Body of pancreas (tissue), 4 donors: ENCODE data around the gene LATS2.

ENCODE experiments used
- CTCF ChIP-seq, 7 experiments: fragments of 450-650 bp in 4 of 7; fragments of 200-600 bp in 3 of 7; sonication (generic) in 3 of 7; IDR thresholded peaks; one replicate each; pipeline ENCODE4 v1.5.1; 2016 to 2019; ENCODE audit warnings: antibody characterized with exemption in 7 of 7
- POLR2A ChIP-seq, 3 donors: fragments of 450-650 bp; IDR thresholded peaks; one replicate each; pipeline ENCODE4 v1.6.1; 2016; ENCODE audit warnings: antibody characterized with exemption in 3 of 3, mild to moderate bottlenecking in 2 of 3

GRCh38 chr13:21071924-21072323 is 10.5 kb upstream of the LATS2 start:
- TF ChIP-seq POLR2A (IDR thresholded peaks at IDR 0.05) (no peak), CTCF (IDR thresholded peaks at IDR 0.05) (no peak)
